Measurements from ENCODE around the gene CRISP2.
"Not testable (repeated sequence)": the region's sequence is repeated elsewhere in the genome, so short reads cannot be mapped to it uniquely, and the experiment has no call there.

CRISP2 gene, protein sequence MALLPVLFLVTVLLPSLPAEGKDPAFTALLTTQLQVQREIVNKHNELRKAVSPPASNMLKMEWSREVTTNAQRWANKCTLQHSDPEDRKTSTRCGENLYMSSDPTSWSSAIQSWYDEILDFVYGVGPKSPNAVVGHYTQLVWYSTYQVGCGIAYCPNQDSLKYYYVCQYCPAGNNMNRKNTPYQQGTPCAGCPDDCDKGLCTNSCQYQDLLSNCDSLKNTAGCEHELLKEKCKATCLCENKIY

DNA sequence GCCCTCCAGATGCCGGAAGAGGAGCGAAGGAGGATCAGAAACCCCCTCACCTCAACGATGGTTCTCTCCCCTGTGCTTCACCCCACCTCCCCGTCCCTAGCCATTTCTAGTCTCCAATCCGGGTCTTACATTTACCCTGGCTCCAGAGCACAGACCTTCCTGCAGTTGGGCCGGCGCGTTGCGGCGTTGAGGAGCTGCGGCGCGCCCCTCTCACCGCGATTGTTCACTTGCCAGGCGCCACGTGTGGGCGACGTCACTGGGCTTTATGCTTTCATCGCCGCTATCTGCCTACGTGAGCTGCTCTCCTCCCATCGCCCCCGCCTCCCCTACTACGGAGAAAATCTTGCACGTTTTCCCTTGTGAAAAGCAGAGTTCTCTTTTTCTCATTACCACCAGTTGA, at the start of gene CRISP2:
TSS of gene CRISP2 (minus strand) at position 198 of the 400 bp plus-strand sequence. CDS start 4,347 bp downstream, outside the sequence.
- in situ Hi-C loops (cut with HindIII; ENCODE audit: low sequenced_read_pairs) = no loop called here

DNA sequence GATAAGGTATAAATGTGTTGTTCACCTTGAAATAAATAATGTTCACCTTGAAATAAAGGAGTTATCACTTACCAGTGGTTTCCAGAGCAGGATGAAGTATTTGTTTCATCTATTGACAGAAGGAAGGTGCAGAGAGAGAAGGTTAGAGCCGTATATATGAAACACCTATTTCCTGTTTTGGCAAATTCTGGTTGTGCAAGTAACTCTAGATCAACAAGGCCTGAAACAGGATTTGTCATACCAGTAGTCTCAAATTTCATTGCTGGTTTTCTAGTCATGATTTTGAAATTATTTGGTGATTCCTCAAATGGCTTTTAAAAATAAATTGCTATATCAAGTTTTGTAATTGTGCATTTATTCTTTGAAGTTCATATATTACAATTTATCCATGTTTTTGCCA, 30.9 kb upstream of the CRISP2 start, which contains the start of gene CRISP3:
TSS of gene CRISP3 (minus strand) at position 130 of the 400 bp plus-strand sequence. CDS start at position 109, 21 bp downstream.
- in situ Hi-C loops (cut with HindIII; ENCODE audit: low sequenced_read_pairs) = no loop called here

DNA sequence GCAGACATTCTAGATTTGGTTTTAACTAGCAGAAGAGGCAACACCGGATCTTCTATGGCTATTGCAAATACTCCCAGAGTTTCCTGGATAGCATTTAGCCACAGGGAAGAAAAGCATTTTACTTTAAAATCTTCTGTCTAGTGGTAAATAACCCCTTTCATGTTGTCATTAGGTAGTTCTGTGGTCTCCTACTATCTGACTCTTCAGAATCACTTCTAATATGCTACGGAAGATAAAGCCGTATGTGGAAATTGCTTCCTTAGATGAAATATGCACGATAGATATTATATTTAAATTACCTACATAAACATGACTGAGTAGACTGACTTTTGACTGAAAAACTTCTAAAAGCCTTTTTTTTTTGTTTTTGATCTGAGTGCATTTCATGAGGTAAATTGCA, 30.1 kb upstream of the CRISP2 start:
- in situ Hi-C loops (cut with HindIII; ENCODE audit: low sequenced_read_pairs) = no loop called here

DNA sequence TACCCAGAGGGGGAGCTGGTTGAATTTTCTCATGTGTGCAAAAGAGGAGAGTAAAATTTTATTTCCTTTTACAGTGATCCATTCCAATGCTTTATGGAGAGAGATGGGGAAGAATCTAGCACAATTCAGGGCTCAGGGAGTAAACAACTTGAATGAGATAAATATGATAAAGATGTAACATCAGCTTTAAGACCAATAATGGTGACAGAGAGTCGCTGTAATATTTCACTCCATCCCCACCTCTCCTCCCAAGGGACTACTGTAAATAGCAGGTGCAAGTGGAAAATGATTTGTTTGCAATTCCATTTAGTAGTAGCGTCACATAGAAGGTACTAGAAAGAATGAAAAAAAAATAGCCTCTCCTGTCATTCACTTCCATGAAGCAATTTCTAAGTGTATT, 26.1 kb upstream of the CRISP2 start:
- in situ Hi-C loops (cut with HindIII; ENCODE audit: low sequenced_read_pairs) = no loop called here

DNA sequence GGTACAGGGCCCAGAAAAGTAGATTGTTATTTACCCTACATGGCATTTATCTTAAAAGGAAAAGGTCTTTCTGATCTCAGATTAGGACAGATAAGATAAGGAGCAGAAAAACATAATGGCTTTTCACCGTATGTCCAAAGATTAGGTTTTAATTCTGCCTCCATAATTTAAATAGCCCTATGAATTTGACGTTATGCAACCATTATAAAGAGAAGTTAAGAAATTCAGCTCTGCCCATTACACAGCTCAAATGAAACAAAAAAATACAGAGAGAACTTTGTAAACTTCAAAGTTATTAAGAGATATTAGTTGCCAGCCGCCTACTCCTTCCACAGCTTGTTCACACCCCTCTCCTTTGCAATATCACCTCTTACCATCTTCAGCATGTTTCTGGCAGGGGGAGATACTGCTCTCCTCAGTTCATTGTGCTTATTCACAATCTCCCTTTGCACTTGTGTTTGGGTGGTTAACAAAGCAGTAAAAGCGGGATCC, 22.7 kb upstream of the CRISP2 start:
- in situ Hi-C loops (cut with HindIII; ENCODE audit: low sequenced_read_pairs) = no loop called here

DNA sequence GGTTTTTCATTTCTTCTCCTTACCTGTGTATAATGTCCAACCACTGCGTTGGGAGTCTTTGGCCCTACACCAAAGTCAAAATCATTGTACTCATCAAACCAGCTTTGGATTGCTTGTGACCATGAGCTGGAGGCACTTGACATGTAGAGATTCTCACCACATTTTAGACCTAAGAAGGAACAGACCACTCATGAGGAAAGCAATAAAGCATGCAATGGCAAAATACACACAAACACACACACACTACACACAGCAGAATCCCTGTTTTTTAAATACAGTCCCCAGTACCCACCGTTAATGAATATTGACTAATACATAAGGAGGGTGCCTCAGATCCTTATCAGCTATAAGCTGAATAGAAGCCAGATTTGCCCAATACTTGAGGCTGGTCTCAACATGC, 20.3 kb upstream of the CRISP2 start:
- in situ Hi-C loops (cut with HindIII; ENCODE audit: low sequenced_read_pairs) = no loop called here

DNA sequence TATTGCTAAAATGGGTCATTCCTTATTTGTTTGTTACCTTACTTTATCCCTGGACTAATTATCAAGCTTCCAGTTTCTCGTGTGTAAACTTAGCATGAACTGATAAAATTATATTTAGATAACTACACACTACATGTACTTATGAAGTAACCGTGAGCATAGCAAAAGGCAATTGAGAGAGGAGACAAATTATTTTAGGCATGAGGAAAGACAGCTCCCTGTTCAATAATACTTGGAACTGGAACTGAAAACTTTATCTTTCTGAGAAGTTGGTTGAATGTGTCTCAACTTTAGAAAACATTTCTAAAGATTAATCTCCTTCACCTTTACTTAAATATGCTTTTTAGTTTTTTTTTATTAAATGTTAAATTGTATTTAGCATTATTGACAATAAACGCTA, 19.4 kb upstream of the CRISP2 start:
- in situ Hi-C loops (cut with HindIII; ENCODE audit: low sequenced_read_pairs) = no loop called here

DNA sequence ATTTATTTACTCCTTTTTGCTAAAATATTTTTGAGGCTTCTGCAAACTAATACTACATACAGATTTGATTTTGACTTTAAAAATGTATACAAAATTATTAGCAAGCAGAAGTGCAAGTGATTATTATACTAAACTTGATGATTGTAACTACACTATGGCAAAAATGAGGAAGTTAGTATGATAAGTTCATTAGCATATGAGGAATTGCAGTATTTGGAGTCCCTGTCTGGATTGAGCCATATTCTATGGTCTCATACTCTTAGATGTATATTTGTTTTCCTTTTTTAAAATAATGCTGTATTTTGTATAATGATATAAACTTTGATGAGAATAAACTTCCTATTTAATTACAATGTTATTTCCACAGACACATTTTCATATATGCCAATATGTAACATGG, 16.9 kb upstream of the CRISP2 start:
- in situ Hi-C loops (cut with HindIII; ENCODE audit: low sequenced_read_pairs) = no loop called here

DNA sequence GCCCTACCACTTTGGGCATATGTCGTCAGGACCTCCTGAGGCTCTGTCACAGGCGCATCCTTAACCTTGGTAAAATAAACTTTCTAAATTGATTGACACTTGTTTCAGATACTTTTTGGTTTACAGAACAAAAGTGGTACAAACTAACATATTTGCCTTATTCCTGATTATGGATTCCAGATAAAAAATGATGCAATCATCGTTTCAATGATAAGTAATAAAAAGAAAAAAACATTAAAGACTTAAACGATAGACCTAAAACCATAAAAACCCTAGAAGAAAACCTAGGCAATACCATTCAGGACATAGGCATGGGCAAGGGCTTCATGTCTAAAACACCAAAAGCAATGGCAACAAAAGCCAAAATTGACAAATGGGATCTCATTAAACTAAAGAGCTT, 10.6 kb upstream of the CRISP2 start:
- in situ Hi-C loops (cut with HindIII; ENCODE audit: low sequenced_read_pairs) = not testable (repeated sequence)

DNA sequence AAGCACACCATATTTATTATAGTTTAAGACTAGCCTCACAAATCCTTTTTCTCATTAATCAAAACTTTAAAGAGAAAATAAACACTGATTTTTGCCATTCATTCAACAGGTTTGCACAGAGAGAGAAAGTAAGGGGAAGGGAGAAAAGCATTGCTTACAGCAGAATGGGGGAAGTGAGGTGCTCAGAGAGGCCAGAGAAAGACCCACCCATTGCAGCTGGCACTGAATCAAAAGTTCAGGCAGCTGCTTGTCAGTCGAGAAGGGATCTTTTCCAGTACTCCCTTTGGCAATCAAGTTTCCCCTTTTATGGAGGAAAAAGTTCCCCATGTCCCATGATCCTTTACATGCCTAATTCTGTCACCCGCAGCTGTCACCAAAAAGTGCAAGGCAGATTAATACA, 8.0 kb upstream of the CRISP2 start:
- in situ Hi-C loops (cut with HindIII; ENCODE audit: low sequenced_read_pairs) = no loop called here

DNA sequence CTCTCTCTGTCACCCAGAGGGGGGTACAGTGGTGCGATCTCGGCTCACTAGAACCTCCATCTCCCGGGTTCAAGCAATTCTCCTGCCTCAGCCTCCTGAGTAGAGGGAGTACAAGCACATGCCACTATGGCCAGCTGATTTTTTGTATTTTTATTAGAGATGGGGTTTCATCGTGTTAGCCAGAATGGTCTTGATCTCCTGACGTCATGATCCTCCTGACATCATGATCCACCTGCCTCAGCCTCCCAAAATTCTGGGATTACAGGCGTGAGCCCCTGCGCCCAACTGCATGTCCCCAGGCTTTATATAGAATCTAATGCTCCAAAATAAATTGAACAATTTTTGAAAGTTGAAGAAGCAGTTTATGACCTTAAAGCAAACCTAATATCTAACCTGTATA, 7.0 kb upstream of the CRISP2 start:
- in situ Hi-C loops (cut with HindIII; ENCODE audit: low sequenced_read_pairs) = no loop called here

DNA sequence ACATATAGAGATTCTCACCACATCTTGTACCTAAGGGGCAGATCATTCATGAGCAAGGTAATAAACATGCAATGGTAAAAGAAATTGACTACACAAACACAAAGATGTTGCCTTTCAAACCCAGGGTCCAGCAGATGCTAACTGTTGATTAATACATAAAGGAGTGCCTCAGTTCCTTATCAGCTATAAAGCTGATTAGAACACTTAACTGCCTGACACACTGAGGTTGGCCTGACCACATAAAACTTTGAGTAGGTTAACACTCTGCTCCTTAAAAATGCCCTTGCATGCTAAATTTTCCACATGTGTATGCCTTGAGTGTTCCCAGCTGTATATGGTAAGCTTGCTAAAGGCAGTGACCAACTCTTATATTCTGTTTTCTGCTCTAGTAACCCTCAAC, 14.9 kb downstream of the CRISP2 start:
- in situ Hi-C loops (cut with HindIII; ENCODE audit: low sequenced_read_pairs) = no loop called here

DNA sequence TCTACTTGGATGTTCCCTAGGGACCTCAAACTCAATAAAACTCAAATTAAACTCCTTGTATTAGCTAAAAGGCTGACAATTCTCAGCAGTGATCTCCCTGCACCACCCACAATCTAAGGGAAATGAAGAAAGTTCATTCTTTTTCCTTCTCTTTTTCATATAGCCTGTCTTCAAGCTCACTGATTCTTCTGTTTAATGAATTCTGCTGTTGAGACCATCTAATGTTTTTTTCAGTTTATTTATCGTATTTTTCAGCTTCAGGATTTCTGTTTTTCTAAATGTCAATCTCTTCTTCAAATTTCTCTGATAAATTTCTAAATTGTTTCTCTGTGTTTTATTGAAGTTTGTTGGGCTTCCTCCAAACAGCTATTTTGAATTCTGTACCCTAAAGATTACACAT, 19.8 kb downstream of the CRISP2 start:
- in situ Hi-C loops (cut with HindIII; ENCODE audit: low sequenced_read_pairs) = no loop called here

DNA sequence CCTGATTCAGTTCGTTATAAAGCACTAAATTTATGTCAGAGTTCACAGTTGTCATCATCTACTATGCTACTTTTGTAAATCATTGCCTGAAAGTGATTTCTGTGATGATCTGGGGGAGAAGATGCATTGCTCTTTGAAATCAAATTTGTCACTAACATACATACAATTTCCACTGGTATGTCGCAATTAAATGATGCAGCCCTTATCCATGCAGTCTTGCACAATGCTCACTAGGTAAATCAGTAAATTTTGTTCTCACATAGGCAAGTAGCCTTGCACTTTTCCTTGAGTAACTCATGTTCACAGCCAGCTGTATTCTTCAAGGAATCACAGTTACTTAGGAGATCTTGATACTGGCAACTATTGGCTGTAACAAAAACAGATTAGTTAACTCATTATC, 20.8 kb downstream of the CRISP2 start:
- in situ Hi-C loops (cut with HindIII; ENCODE audit: low sequenced_read_pairs) = no loop called here

DNA sequence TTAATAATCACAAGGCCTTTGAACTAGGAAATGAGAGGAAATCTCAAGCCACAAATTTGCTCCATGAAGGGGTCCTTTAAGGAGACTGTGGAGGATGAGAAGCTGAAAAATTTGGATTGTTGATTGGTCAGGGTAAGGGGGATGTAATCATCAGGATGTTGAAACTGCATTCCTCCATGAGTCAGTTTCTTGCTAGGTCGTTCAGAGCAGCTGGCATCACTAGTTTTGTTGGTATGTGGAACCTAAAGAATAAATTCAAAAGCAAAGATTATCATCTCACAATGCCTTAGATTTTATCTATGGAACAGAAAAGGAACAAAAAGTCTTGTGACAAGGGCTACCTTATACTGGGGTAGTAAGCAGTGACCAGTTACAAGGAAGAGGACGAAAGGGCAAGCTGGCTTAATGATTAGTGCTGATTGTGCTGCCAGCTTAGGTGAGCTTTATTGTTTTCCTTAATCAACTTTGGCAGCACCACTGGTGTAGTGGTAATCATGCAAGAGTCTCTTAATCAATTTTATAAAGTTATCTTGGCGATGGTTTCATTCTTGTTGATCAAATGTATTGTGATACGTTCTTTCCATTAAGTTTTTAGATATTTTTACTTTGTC, 36.6 kb downstream of the CRISP2 start:
- in situ Hi-C loops (cut with HindIII; ENCODE audit: low sequenced_read_pairs) = no loop called here

DNA sequence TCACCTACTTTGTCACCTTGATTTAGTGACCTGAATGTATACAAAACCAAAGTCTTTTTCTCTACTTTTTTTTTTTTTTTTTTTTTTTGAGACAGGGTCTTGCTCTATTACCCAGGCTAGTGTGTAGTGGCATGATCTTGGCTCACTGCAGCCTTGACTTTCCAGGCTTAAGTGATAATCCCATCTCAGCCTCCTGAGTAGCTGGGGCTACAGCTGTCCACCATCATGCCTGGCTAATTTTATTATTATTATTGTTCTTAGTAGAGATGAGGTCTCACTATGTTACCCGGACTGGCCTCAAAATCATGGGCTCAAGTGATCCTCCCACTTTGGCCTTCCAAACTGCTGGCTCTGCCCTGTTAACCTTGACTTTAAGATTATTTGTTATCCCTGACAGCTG, 37.5 kb downstream of the CRISP2 start:
- in situ Hi-C loops (cut with HindIII; ENCODE audit: low sequenced_read_pairs) = no loop called here

DNA sequence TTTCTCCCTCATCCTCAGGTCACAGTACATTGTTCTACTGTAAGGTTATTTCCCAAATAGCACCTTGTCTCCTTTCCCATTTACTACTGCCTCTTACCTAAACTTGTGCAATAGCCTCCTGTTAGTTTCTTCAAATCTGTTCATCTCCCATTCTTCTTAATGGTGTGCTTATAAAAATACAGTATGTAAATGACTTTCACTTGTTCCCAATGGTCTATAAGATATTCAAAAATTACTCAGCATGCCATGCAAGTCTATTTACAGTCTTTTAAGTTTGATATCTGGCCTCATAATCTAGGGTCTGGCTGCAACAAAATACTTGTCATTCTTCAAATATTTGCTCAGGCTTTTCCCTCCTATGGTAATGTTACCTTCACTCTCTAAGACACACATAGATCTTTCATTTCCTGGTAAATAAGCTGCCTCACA, 45.2 kb downstream of the CRISP2 start:
- in situ Hi-C loops (cut with HindIII; ENCODE audit: low sequenced_read_pairs) = no loop called here

DNA sequence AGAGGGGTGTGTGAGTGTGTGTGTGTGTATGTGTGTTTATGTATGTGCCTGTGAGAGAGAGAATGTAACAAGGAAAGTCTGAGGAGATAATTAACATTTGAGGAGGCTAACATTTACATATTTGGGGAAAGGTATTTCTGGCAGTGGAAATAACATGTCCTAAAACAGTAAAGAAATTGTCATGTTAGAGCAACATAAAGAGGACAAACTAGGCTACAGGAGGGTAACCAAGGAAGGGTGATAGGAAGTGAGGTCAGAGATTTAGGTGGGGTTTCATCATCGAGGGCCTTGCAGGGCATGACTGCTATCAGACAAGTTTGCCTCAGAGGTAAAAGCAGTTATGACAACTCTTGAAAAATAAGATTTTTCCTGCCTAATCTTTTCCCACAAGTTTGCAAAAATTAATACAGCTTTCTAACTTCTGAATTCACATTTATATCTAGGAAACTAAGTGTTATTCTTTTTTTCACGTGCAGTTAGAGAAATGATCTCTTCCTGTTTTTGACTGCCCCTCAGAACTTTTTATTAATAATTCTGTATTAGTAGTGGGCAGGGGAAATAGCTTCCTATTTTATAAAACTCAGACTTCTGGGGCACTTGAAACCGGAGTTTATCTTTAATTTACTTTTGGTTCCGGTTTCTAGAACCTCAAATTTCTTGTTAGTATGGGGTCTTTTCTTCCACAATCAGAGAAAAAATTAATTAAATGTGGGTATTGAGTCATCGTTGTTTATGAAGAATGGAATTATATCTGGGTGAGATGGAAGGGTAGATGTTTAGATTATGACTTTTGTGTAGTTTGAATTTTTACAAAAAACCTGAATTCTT, 46.2 kb downstream of the CRISP2 start:
- in situ Hi-C loops (cut with HindIII; ENCODE audit: low sequenced_read_pairs) = no loop called here

DNA sequence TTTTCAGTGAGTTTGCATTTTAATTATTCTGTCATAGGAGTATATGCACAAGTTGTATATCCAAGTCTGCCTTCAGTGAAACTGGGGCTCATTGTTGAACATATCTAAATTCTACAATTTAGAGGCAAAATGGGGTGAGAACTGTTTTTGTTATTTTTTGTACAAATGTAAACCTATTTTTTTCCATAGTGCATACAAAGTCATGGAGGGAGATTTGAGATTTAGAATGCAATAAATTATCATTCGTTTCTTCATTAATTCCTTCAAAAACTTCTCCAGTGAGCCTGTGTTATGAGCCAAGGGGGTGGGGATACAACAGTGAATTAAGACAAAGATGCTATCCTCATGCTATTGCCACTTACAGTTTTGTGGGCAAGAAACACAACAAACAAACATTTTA, 46.9 kb downstream of the CRISP2 start:
- in situ Hi-C loops (cut with HindIII; ENCODE audit: low sequenced_read_pairs) = no loop called here

DNA sequence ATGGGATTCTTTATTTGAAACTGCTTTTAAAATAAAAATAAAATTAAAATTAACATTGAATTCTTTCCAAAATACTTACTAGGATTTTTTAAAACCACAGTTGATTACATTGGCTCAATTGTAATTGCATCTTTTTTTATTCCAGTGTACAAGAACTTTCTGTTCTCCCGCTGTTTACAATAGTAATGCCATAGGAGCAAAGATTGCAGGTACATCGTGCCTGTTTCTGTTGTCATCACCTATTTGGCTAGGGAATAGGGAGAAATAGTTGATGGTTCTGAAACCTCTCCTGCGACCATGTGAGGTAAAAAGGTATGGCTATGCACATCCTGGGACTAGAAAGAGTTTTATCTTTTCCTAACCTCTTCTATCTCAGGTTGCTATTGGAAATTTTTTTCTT, 48.5 kb downstream of the CRISP2 start:
- in situ Hi-C loops (cut with HindIII; ENCODE audit: low sequenced_read_pairs) = no loop called here

DNA sequence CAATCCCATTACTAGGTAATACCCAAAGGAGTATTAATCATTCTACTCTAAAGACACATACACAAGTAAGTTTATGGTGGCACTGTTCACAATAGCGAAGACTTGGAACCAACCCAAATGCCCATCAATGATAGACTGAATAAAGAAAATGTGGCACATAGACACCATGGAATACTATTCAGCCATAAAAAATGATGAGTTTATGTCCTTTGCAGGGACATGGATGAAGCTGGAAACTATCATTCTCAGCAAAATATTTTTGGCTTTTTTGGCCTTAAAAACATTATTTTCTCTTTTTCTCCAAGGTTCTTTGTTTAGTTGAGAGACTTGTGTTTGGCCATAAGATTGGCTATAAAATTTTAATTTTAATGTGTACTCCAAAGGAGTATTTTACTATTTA, 49.3 kb downstream of the CRISP2 start:
- in situ Hi-C loops (cut with HindIII; ENCODE audit: low sequenced_read_pairs) = not testable (repeated sequence)

DNA sequence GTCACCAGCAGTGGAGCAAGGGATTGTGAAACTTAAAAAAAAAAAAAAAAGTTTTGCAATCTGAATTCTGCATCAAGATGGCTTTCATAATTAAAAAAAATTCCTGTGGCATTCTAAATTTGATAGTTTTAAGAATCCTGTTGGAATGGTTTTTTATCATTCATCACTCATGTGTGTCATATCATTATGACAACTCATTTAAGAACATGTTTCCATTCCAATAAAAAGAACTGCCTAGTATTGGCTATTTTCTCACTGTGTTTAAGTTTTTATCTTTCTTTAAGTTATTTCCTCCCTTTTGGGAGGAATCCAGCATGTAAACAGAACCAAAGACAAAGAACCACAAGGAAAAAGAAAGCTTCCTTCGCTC, 50.5 kb downstream of the CRISP2 start:
- in situ Hi-C loops (cut with HindIII; ENCODE audit: low sequenced_read_pairs) = no loop called here
